CD4-positive, alpha-beta T cell (primary cell): Measurements from ENCODE around the gene SDHB. TPM values are rescaled to one million over a fixed set of nuclear protein-coding genes. Genes with fewer than 3 reads are reported as not detected.

Experiments
- ATAC-seq: fragments of 200-7000 bp; cut with Tn5 transposase; one replicate; pipeline ENCODE4 v1.10.0; 2022; ENCODE audit warnings: mild to moderate bottlenecking; ENCODE audit not compliant: poor library complexity
- CTCF ChIA-PET: fragments of 350-600 bp; sonication (Branson Sonifier 250); formaldehyde crosslinking; loops from one replicate; lab custom pipeline; 2021; ENCODE audit warnings: antibody characterized with exemption, inconsistent platforms; lab: Charles Lee
- POLR2A ChIA-PET: fragments of 350-600 bp; sonication (Branson Sonifier 250); formaldehyde crosslinking; loops from one replicate; lab custom pipeline; 2021; ENCODE audit warnings: antibody characterized with exemption, inconsistent platforms; lab: Charles Lee
- DNase-seq, 14 experiments: peaks; one replicate each; pipeline ENCODE4 v3.0.0-alpha.2; 2013 to 2020; ENCODE audit warnings: mixed read lengths in 2 of 14
- H3K27ac ChIP-seq, 2 donors: one replicate each; pipeline versions ENCODE4 v1.5.1 to v1.7.0; 2013; ENCODE audit warnings: low read length in 2 of 2, low read depth in 1 of 2, mild to moderate bottlenecking in 1 of 2
- H3K27me3 ChIP-seq, 2 experiments: 1 replicate in 1 of 2; 2 replicates in 1 of 2; pipeline versions ENCODE4 v1.6.1 to v1.7.0; 2013; ENCODE audit warnings: low read length in 2 of 2, control low read depth in 1 of 2, mild to moderate bottlenecking in 1 of 2, moderate library complexity in 1 of 2; ENCODE audit not compliant: insufficient read depth in 2 of 2, control insufficient read depth in 1 of 2
- H3K36me3 ChIP-seq: one replicate; pipeline ENCODE4 v1.6.1; 2013; ENCODE audit warnings: low read length, control low read depth; ENCODE audit not compliant: insufficient read depth
- H3K4me1 ChIP-seq: one replicate; pipeline ENCODE4 v1.6.1; 2013; ENCODE audit warnings: low read length, control low read depth; ENCODE audit not compliant: insufficient read depth
- H3K4me3 ChIP-seq: one replicate; pipeline ENCODE4 v1.5.1; 2013; ENCODE audit warnings: mild to moderate bottlenecking, low read length, moderate library complexity
- H3K9me3 ChIP-seq, 2 experiments: 1 replicate in 1 of 2; 2 replicates in 1 of 2; pipeline versions ENCODE4 v1.6.1 to v1.7.0; 2013; ENCODE audit warnings: low read length in 2 of 2, mild to moderate bottlenecking in 2 of 2, control low read depth in 1 of 2, moderate library complexity in 1 of 2; ENCODE audit not compliant: control insufficient read depth in 1 of 2, insufficient read depth in 1 of 2
- H3K27ac Mint-ChIP-seq: one replicate; pipeline ENCODE4 v1.8.0; 2020; ENCODE audit warnings: mixed read lengths
- H3K27me3 Mint-ChIP-seq: one replicate; pipeline ENCODE4 v1.8.0; 2021; ENCODE audit warnings: mixed read lengths
- H3K36me3 Mint-ChIP-seq: one replicate; pipeline ENCODE4 v1.8.0; 2021; ENCODE audit warnings: low read depth, mixed read lengths
- H3K4me1 Mint-ChIP-seq: one replicate; pipeline ENCODE4 v1.8.0; 2021; ENCODE audit warnings: low read depth, mixed read lengths
- H3K4me3 Mint-ChIP-seq: one replicate; pipeline ENCODE4 v1.8.0; 2020; ENCODE audit warnings: mild to moderate bottlenecking, mixed read lengths
- H3K9me3 Mint-ChIP-seq: one replicate; pipeline ENCODE4 v1.8.0; 2020; ENCODE audit warnings: mixed read lengths
- CTCF ChIP-seq: fragments of 200-600 bp; IDR thresholded peaks from one replicate; pipeline ENCODE4 v1.8.0; 2022; ENCODE audit warnings: antibody characterized with exemption, mild to moderate bottlenecking
- intact Hi-C, 2 experiments: fragments of 100-400 bp; cut with DNase I in 1 of 2; cut with micrococcal nuclease in 1 of 2; formaldehyde crosslinking; loops; one replicate each; pipeline versions ENCODE4 v1.15.1 to v1.9.0; 2023 to 2025; cut with DNase I, micrococcal nuclease
- total RNA-seq, 174 experiments: library from RNA in 2 of 174; stranded (reverse) in 2 of 174; gene quantifications; one replicate each; pipeline ENCODE4 v1.2.3 and lab custom pipeline; 2021 to 2026

Gene SDHB
- total RNA-seq, 2 experiments from 2014 or later = 53.9 to 56.2 TPM

GRCh38 chr1:16971341-16972188, 82.3 kb downstream of the SDHB start:
- H3K4me1 ChIP-seq = no peaks in the 10 kb centered on the region
- DNase-seq (no peak), ATAC-seq (no peak)
- H3K27ac ChIP-seq = no peak overlapping the region
- H3K4me3 ChIP-seq = no peak overlapping the region
- intact Hi-C loops = no loop called here
- no peak overlapping the region for H3K27ac Mint-ChIP-seq
- H3K27me3 Mint-ChIP-seq = no peaks in the 10 kb centered on the region
- POLR2A ChIA-PET = no interaction called here
- H3K4me1 Mint-ChIP-seq = no peaks in the 10 kb centered on the region
- H3K27me3 ChIP-seq = no peaks in the 10 kb centered on the region
- H3K36me3 ChIP-seq = peaks cover 18% of the 10 kb centered on the region
- H3K9me3 Mint-ChIP-seq = no peaks in the 10 kb centered on the region
- H3K4me3 Mint-ChIP-seq = no peak overlapping the region
- H3K36me3 Mint-ChIP-seq = peaks cover 7% of the 10 kb centered on the region
- TF ChIP-seq CTCF = no peak
- no peaks in the 10 kb centered on the region for H3K9me3 ChIP-seq
- CTCF ChIA-PET = no interaction called here

GRCh38 chr1:16970132-16970910, 83.5 kb downstream of the SDHB start:
- no peak for DNase-seq
- POLR2A ChIA-PET = no interaction called here

GRCh38 chr1:16969651-16970050, 84.2 kb downstream of the SDHB start:
- ATAC-seq (no peak), DNase-seq (no peak)
- Mint-ChIP-seq H3K4me1 (no peaks in the 10 kb centered on the region), H3K4me3 (no peak overlapping the region), H3K27me3 (no peaks in the 10 kb centered on the region), H3K9me3 (no peaks in the 10 kb centered on the region), H3K36me3 (peaks cover 24% of the 10 kb centered on the region), H3K27ac (no peak overlapping the region)
- TF ChIP-seq CTCF = no peak
- Histone ChIP-seq H3K36me3 (peaks cover 33% of the 10 kb centered on the region), H3K27ac (no peak overlapping the region), H3K9me3 (no peaks in the 10 kb centered on the region), H3K27me3 (no peaks in the 10 kb centered on the region), H3K4me3 (no peak overlapping the region), H3K4me1 (no peaks in the 10 kb centered on the region)
- ChIA-PET CTCF (no interaction called here), POLR2A (no interaction called here)
- intact Hi-C loops = no loop called here

More at GRCh38 chr1:16970132-16970910, 83.5 kb downstream of the SDHB start:
- Histone ChIP-seq H3K4me1 (no peaks in the 10 kb centered on the region), H3K9me3 (no peaks in the 10 kb centered on the region), H3K27me3 (no peaks in the 10 kb centered on the region), H3K4me3 (no peak overlapping the region), H3K27ac (no peak overlapping the region), H3K36me3 (peaks cover 28% of the 10 kb centered on the region)
- Mint-ChIP-seq H3K27ac (no peak overlapping the region), H3K4me1 (no peaks in the 10 kb centered on the region), H3K4me3 (no peak overlapping the region), H3K9me3 (no peaks in the 10 kb centered on the region), H3K27me3 (no peaks in the 10 kb centered on the region), H3K36me3 (peaks cover 19% of the 10 kb centered on the region)
- intact Hi-C loops = no loop called here
- ATAC-seq = no peak
- TF ChIP-seq CTCF = no peak
- CTCF ChIA-PET = no interaction called here
